GM18951 (cell line): ENCODE measurements around the gene POTEM.
"Not testable (repeated sequence)": the region's sequence is repeated elsewhere in the genome, so short reads cannot be mapped to it uniquely, and the experiment has no call there.

Source experiments
- in situ Hi-C: fragments of 300-500 bp; cut with MboI; formaldehyde crosslinking; loops from one replicate; pipeline ENCODE4 v1.12.0; 2022; ENCODE audit warnings: low sequenced_read_pairs, mixed read lengths, inconsistent platforms; ENCODE audit not compliant: unreplicated experiment

Gene POTEM

GRCh38 chr14:18967134-18967533 lies at the start of gene POTEM:
Gene POTEM (plus strand): TSS chr14:18967434. CDS start chr14:18967486, 52 bp downstream.
- in situ Hi-C loops, result not testable (repeated sequence)

GRCh38 chr14:18918345-18918744 lies 48.9 kb upstream of the POTEM start:
- in situ Hi-C loops, result not testable (repeated sequence)

- in situ Hi-C loops, result not testable (repeated sequence)
Measured at GRCh38 chr14:18920052-18920451, 47.2 kb upstream of the POTEM start.

- in situ Hi-C loops, result not testable (repeated sequence)
Measured at GRCh38 chr14:18921055-18921701, 46.1 kb upstream of the POTEM start.

GRCh38 chr14:18936848-18937247 lies 30.4 kb upstream of the POTEM start:
- in situ Hi-C loops, result not testable (repeated sequence)

- in situ Hi-C loops, result not testable (repeated sequence)
Measured at GRCh38 chr14:18938733-18939132, 28.5 kb upstream of the POTEM start.

- in situ Hi-C loops, result not testable (repeated sequence)
Measured at GRCh38 chr14:18949939-18950338, 17.3 kb upstream of the POTEM start.

GRCh38 chr14:18953085-18953484 lies 14.1 kb upstream of the POTEM start:
- in situ Hi-C loops, result not testable (repeated sequence)

- in situ Hi-C loops, result not testable (repeated sequence)
Measured at GRCh38 chr14:18955816-18956215, 11.4 kb upstream of the POTEM start.

GRCh38 chr14:18961576-18961975 lies 5.7 kb upstream of the POTEM start:
- in situ Hi-C loops, result not testable (repeated sequence)

- in situ Hi-C loops, result not testable (repeated sequence)
Measured at GRCh38 chr14:18962143-18962542, 5.1 kb upstream of the POTEM start.

GRCh38 chr14:18963276-18963675 lies 4.0 kb upstream of the POTEM start:
- in situ Hi-C loops, result not testable (repeated sequence)

GRCh38 chr14:18964878-18965277 lies 2.4 kb upstream of the POTEM start:
- in situ Hi-C loops, result not testable (repeated sequence)

GRCh38 chr14:19002566-19002965 lies 35.3 kb downstream of the POTEM start:
- in situ Hi-C loops, result not testable (repeated sequence)

GRCh38 chr14:19006490-19006889 lies 39.3 kb downstream of the POTEM start:
- in situ Hi-C loops, result not testable (repeated sequence)

GRCh38 chr14:19007678-19008077 lies 40.4 kb downstream of the POTEM start:
- in situ Hi-C loops, result not testable (repeated sequence)

GRCh38 chr14:19011029-19011428 lies 43.8 kb downstream of the POTEM start:
- in situ Hi-C loops, result not testable (repeated sequence)

- in situ Hi-C loops, result not testable (repeated sequence)
Measured at GRCh38 chr14:19011703-19012102, 44.5 kb downstream of the POTEM start.

- in situ Hi-C loops, result not testable (repeated sequence)
Measured at GRCh38 chr14:19015185-19015584, 48.0 kb downstream of the POTEM start.

GRCh38 chr14:19025080-19025589 lies 57.9 kb downstream of the POTEM start:
- in situ Hi-C loops, result not testable (repeated sequence)

GRCh38 chr14:19026649-19027351 lies 59.6 kb downstream of the POTEM start:
- in situ Hi-C loops, result not testable (repeated sequence)
